Transverse colon (tissue), 4 donors: ENCODE data around the gene MON2. TPM values are rescaled to one million over a fixed set of nuclear protein-coding genes. Genes with fewer than 3 reads are reported as not detected.
"Not testable (repeated sequence)": the region's sequence is repeated elsewhere in the genome, so short reads cannot be mapped to it uniquely, and the experiment has no call there.

Experiments used
- DNase-seq: peaks from one replicate; pipeline ENCODE4 v3.0.0-alpha.2; 2019
- H3K27ac ChIP-seq, 4 donors: fragments of 200-600 bp; sonication (generic); 2 replicates each; pipeline ENCODE4 v1.5.1; 2016 to 2018; ENCODE audit warnings: inconsistent platforms in 4 of 4
- H3K27me3 ChIP-seq: fragments of 200-600 bp; sonication (generic); 2 replicates; pipeline ENCODE4 v1.5.1; 2017; ENCODE audit warnings: inconsistent platforms
- H3K36me3 ChIP-seq, 4 donors: fragments of 200-600 bp; sonication (generic); 2 replicates each; pipeline ENCODE4 v1.5.1; 2017 to 2019; ENCODE audit warnings: inconsistent platforms in 4 of 4
- H3K4me1 ChIP-seq, 4 donors: fragments of 200-600 bp; sonication (generic); 2 replicates each; pipeline ENCODE4 v1.5.1; 2017 to 2020; ENCODE audit warnings: inconsistent platforms in 4 of 4
- H3K4me3 ChIP-seq, 4 donors: fragments of 200-600 bp; sonication (generic); 1 replicate in 1 of 4; 2 replicates in 3 of 4; pipeline versions ENCODE4 v1.5.1 to v1.6.1; 2017 to 2019; ENCODE audit warnings: inconsistent platforms in 4 of 4
- H3K9me3 ChIP-seq, 2 donors: fragments of 200-600 bp; sonication (generic); 2 replicates each; pipeline ENCODE4 v1.5.1; 2017 to 2019; ENCODE audit warnings: inconsistent platforms in 2 of 2
- CTCF ChIP-seq, 5 experiments: fragments of 200-600 bp in 3 of 5; fragments of 450-650 bp in 2 of 5; sonication (generic) in 3 of 5; IDR thresholded peaks; 1 replicate in 2 of 5; 2 replicates in 3 of 5; pipeline ENCODE4 v1.5.1; 2016 to 2017; ENCODE audit warnings: antibody characterized with exemption in 5 of 5, inconsistent platforms in 3 of 5, mild to moderate bottlenecking in 2 of 5, moderate library complexity in 1 of 5
- EP300 ChIP-seq: sonication (generic); formaldehyde crosslinking; IDR thresholded peaks from one replicate; pipeline ENCODE4 v1.6.1; 2017; ENCODE audit warnings: antibody characterized with exemption, low read depth
- POLR2A ChIP-seq: fragments of 450-650 bp; IDR thresholded peaks from one replicate; pipeline ENCODE4 v1.6.1; 2016; ENCODE audit warnings: antibody characterized with exemption, mild to moderate bottlenecking, moderate library complexity
- POLR2AphosphoS5 ChIP-seq, 3 donors: sonication (generic); formaldehyde crosslinking; IDR thresholded peaks; one replicate each; pipeline ENCODE4 v1.6.1; 2016; ENCODE audit warnings: antibody characterized with exemption in 3 of 3
- WGBS, 2 donors: methylation state at CpG; one replicate each; pipeline ENCODE4 v1.1.5; 2018; ENCODE audit warnings: low coverage in 1 of 2; 5-methylcytosine and 5-hydroxymethylcytosine counted together
- in situ Hi-C, 4 donors: fragments of 200-750 bp; cut with MboI; loops; one replicate each; pipeline versions ENCODE4 v1.15.0 to v1.15.1; 2017; ENCODE audit warnings: low sequenced_read_pairs in 3 of 4, low pct_ligation_motif_present in 1 of 4, low pct_unique_long_range_greater_than_20kb in 1 of 4
- intact Hi-C: fragments of 100-400 bp; cut with DNase I; formaldehyde crosslinking; loops from one replicate; pipeline ENCODE4 v1.15.1; 2023; ENCODE audit warnings: low total_unique reads
- total RNA-seq, 4 donors: library from RNA; depleted of rRNA; stranded (reverse); fragments of >200 nt; gene quantifications; one replicate each; pipeline ENCODE4 v1.1.0, GENCODE V29; 2016

MON2 gene
- total RNA-seq, 4 donors from 2014 or later, result 94.6 to 157 (median 129) TPM

- 89 to 100% methylated on average over 1 of the region's 1 CpG for WGBS, 2 donors
- peaks cover 0 to 71% (median 27%) of the 10 kb centered on the region in 4 donors for H3K36me3 ChIP-seq
- DNase-seq, result no peak
- no peaks in the 10 kb centered on the region for H3K4me1 ChIP-seq
- TF ChIP-seq POLR2AphosphoS5 (IDR thresholded peaks at IDR 0.05) (no peak), CTCF (IDR thresholded peaks at IDR 0.05) (no peak), EP300 (no peak), POLR2A (no peak)
- intact Hi-C loops (no loop called here), in situ Hi-C loops (no loop called here)
- no peaks in the 10 kb centered on the region for H3K9me3 ChIP-seq
- no peak overlapping the region for H3K27ac ChIP-seq
- H3K4me3 ChIP-seq, result no peak overlapping the region
- no peaks in the 10 kb centered on the region for H3K27me3 ChIP-seq
Measured at GRCh38 chr12:62542814-62543213, 76.2 kb downstream of the MON2 start.

GRCh38 chr12:62543324-62543723, 76.7 kb downstream of the MON2 start:
- in situ Hi-C loops, result no loop called here
- peaks cover 0 to 71% (median 25%) of the 10 kb centered on the region in 4 donors for H3K36me3 ChIP-seq
- H3K4me3 ChIP-seq, result no peak overlapping the region
- WGBS, 2 donors, result 93 to 100% methylated on average over 5 of the region's 5 CpGs
- intact Hi-C loops, result no loop called here
- DNase-seq, result no peak
- no peaks in the 10 kb centered on the region for H3K27me3 ChIP-seq
- H3K4me1 ChIP-seq, result no peaks in the 10 kb centered on the region
- no peak for TF ChIP-seq POLR2AphosphoS5 (IDR thresholded peaks at IDR 0.05)
- TF ChIP-seq POLR2A, result no peak
- TF ChIP-seq CTCF (IDR thresholded peaks at IDR 0.05), result no peak
- no peak overlapping the region for H3K27ac ChIP-seq
- H3K9me3 ChIP-seq, result no peaks in the 10 kb centered on the region

GRCh38 chr12:62543741-62544140, 77.1 kb downstream of the MON2 start:
- Histone ChIP-seq H3K36me3 (peaks cover 0 to 67% (median 25%) of the 10 kb centered on the region in 4 donors), H3K4me3 (no peak overlapping the region), H3K9me3 (no peaks in the 10 kb centered on the region), H3K4me1 (no peaks in the 10 kb centered on the region), H3K27me3 (no peaks in the 10 kb centered on the region), H3K27ac (no peak overlapping the region)
- TF ChIP-seq EP300 (no peak), POLR2AphosphoS5 (IDR thresholded peaks at IDR 0.05) (no peak), CTCF (IDR thresholded peaks at IDR 0.05) (no peak), POLR2A (no peak)
- 70% methylated on average over 3 of the region's 3 CpGs; no CpG with 5 or more reads in 1 of the 2 donors for WGBS, 2 donors
- in situ Hi-C loops (no loop called here), intact Hi-C loops (no loop called here)
- no peak for DNase-seq

GRCh38 chr12:62552906-62553556, 86.4 kb downstream of the MON2 start:
- Histone ChIP-seq H3K4me3 (no peak overlapping the region), H3K27ac (peak overlapping the region in 1 of 4 donors; percentile 8), H3K9me3 (no peaks in the 10 kb centered on the region), H3K27me3 (no peaks in the 10 kb centered on the region), H3K36me3 (peaks cover 0 to 41% (median 16%) of the 10 kb centered on the region in 4 donors), H3K4me1 (peaks cover 0 to 10% (median 0%) of the 10 kb centered on the region in 4 donors)
- WGBS, 2 donors, result 49 to 62% methylated on average over 5 of the region's 5 CpGs
- DNase-seq, result no peak
- no peak for TF ChIP-seq EP300
- no peak for TF ChIP-seq CTCF (IDR thresholded peaks at IDR 0.05)
- no peak for TF ChIP-seq POLR2A
- TF ChIP-seq POLR2AphosphoS5 (IDR thresholded peaks at IDR 0.05), result no peak
- intact Hi-C loops (no loop called here), in situ Hi-C loops (no loop called here)

GRCh38 chr12:62559366-62559765, 92.7 kb downstream of the MON2 start:
- intact Hi-C loops, DNase-seq, H3K27me3 ChIP-seq, H3K4me3 ChIP-seq, H3K27ac ChIP-seq, H3K9me3 ChIP-seq, in situ Hi-C loops, H3K4me1 ChIP-seq: not testable (repeated sequence)
- H3K36me3 ChIP-seq, result peaks cover 0 to 52% (median 18%) of the 10 kb centered on the region in 4 donors
- 100% methylated on average over 1 of the region's 1 CpG; no CpG with 5 or more reads in 1 of the 2 donors for whole genome bisulfite sequencing, 2 donors
